AG20443 (cell line): ENCODE results near the gene UVSSA.

Experiments used
- DNase-seq: peaks from one replicate; pipeline ENCODE4 v3.0.0; 2012; ENCODE audit warnings: low spot score, mixed read lengths

The UVSSA gene, protein sequence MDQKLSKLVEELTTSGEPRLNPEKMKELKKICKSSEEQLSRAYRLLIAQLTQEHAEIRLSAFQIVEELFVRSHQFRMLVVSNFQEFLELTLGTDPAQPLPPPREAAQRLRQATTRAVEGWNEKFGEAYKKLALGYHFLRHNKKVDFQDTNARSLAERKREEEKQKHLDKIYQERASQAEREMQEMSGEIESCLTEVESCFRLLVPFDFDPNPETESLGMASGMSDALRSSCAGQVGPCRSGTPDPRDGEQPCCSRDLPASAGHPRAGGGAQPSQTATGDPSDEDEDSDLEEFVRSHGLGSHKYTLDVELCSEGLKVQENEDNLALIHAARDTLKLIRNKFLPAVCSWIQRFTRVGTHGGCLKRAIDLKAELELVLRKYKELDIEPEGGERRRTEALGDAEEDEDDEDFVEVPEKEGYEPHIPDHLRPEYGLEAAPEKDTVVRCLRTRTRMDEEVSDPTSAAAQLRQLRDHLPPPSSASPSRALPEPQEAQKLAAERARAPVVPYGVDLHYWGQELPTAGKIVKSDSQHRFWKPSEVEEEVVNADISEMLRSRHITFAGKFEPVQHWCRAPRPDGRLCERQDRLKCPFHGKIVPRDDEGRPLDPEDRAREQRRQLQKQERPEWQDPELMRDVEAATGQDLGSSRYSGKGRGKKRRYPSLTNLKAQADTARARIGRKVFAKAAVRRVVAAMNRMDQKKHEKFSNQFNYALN

DNA sequence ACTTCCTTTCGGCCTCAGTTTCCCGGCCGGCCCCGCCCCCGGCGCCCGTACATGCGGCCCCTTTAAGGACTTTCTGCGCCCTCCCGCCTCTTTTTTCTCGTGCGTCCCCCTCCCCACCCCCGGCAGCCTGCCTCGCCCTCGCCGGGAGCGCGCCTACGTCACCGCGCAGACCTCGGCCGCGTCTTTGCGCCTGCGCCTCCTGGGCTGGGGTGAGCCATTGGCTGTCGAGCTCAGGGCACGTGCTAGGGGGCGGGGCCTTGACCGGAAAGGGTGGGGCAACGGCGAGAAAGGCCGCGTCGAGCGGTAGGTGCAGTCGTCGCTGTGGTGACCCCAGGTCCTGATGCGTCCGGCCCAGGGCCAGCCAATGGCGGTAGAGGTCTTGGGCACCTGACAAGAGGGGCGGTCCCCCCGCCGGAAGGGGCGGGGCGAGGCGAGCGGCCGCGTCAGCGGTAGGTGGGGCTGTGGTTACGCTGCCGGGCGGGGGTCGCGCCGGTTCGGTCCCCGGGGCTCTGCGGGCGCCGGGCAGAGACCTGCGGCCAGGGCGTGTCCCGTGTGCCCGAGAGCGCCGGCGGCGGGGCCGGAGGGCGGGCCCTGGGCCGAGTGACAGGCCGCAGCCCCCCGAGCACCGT is at the start of gene UVSSA:
Gene UVSSA, plus strand, starts transcription at position 428 of the 629 bp plus-strand sequence. CDS start 884 bp downstream, outside the sequence.
- DNase-seq: peak; percentile 100

DNA sequence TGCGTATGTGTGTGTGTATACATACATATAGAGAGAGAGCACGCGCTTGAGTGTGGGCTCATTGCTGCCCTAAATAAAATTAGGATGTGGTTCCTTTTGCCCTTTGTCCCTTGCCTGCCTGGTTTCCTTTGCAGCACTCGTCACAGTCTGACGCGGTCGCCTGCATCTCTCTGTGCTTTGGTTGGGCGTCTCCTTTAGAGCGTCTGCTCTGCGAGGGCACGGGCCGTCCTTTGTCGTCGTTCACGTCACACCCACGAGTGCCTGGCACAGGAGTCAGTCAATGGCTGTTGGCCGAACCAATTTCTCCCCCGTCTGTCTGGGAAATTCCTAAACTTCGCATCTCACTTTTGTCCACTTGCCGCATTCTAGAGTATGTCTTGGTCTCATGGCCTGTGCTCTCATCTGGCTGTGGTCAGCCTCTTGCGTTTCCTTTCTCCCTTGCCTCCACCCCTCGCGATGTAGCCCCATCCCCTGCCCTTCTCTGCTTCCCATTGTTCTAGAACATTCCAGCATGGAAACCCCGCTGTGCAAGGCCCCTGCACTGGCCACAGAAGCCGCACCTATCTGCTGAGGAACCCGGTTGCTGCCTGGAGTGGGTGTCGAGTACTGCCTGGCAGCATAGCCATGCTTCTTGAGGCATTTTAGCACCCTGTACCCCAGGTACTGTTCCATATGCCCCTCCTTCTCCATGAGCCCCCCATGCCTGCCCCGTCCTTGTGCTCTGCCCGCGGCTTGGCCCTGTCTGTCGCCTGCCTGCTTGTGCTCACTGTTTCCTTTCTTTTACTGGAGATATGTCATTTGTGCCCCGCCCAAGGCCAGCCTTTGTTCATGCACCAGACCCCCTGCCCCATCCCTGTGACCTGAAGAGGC is 49.3 kb upstream of the UVSSA start:
- DNase-seq: no peak

DNA sequence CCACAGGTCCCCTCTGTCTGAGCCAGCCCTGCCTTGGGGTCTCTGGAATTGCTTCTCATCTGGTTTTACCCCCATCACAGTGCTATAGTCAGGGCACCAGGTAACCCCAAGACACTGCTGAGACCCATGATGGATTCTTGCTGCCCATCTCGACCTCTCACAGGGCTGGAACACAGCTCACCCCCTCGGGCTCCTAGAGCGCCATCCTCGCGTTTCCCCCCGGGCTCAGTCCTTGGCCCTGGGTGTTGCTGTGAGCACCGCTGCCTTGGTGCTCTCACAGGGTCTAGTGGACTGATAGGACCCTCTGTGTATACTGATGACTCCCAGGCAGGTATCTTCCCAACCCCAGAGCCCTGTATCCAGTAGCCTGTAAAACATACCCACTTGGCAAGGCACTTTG is 48.5 kb upstream of the UVSSA start:
- DNase-seq: no peak

DNA sequence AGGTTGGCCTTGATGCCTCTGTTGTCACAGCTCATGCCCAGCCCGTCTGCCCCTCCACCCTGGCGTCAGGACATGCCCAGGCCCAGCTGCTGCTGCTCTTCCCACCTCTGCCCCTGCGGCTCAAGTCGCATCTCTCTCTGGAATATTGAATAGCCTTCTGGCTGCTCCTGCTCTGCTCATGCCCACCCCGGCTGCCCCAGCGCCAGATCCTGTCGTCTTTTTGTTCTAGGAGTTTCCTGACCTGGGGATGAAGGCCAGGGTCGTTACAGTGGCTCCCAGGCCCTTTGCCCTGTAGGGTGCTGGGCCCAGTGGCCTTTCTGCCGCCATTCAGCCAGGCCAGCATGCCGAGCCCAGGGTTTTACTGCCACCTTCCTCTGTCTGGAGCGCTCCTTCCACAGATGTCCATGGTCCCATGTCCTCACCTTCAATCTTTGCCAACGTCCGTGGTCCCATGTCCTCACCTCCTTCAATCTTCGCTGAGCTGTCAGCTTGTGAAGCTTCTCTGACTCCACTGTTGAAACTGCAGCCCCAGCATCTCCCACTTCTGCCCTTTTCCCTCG is 47.6 kb upstream of the UVSSA start:
- DNase-seq: no peak

DNA sequence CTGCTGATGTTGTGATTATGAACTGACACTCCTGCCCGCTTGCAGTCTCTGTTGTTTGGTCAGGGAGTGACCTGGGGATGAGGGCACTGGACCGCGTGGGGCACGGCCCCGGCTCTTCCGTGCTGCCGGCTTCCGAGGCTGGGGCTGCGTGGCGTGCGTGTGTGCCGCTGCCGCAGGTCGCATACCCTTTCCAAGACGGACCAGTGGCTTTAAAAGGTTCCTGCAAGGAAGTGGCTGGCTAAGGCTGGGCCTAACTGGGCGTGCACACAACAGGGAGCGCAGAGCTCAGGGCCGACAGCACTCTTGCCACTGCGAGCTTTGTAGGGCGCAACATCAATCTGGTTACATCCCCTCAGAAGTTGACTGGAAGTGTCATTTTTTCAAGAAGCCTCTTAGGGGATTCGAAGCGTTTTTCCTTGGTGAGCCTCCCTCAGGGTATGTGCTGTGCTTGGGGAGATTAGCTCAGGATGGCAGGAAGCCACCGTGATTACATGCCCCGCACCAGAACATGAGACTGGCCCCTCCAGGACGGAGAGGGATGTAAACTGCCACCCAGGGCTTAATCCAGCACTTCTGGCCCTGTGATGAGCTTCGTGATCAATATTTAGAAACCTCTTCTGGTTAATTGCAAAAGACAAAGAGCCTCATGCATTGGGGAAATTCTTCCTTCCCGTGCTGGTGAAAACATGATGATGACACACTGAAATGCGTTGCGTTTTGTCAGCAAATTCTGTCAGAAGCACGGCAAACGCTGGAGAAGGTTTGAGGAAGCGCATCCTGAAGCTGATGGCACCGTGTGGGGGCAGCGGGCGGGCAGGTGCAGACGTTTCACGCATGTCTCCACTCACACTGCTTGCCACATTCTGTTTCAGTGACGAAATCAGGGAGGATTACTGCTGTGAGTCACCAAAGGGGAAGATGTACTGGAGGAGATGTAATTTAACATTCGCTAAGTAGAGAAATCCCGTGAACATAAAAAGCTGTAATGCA is 46.2 kb upstream of the UVSSA start:
- peak; percentile 52 for DNase-seq

DNA sequence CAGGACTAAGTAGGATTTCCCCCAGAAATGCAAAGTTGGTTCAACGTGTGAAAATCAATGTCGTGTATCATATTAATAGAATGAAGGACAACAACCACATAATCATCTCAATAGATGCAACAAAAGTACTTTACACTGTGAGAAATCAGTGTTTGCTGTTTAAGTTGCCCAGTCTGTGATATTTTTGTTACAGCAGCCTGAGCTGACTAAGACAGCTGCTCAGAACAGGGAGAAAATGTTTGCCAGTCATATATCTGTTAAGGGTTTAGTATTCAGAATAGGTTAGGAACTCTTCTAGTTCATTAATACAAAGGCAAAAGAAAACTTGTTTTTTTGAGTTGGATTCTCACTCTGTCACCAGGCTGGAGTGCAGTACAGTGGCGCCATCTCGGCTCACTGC is 44.8 kb upstream of the UVSSA start:
- no peak for DNase-seq

DNA sequence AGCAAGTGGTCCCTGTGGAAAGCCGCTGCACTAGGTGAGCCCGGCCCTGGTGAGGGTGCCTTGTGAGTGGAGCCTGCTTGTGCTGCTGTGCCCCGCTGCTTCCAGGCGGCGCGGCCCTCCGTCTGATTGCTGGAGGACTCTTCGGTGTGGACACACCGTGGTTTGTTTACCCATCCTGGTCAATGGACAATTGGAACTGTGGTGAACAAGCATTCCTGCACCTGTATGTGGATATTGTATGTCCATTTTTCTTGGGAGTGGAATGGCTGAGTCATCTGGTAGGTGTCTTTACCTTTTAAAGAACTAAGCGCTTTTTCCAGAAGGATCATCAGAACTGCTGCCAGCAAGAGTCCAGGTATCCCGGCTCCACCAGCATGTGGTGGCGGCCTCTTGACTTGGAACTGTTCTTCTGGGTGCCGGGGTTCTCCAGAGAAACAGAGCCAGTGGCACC is 41.7 kb upstream of the UVSSA start:
- DNase-seq: no peak

DNA sequence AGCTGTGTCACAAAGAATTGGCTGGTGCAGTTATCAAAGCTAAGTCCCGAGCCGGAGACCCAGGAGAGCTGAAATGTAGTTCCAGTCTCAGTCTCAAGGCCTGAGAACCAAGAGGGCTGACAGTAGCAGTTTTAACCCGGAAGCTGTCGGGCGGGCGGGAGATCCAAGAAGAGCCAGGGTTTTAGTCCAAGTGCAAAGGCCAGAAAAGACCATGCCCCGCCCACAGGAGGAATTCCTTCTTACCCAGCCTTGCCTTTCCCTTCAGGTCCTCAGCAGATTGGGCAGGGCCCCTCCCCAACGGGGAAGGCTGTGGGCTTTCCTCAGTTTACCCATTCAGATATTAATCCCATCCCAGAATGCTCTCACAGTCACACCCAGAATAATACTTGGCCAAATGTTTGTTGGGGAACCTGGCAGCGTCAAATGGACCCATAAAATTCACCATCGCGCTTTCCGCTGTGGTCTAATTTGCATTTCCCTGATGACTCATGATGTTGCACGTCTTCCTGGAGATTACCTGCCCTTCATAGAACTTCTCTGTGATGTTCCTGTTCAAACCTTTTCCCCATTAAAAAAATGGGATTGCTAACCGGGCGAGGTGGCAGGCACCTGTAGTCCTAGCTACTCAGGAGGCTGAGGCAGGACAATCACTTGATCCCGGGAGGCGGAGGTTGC is 41.1 kb upstream of the UVSSA start:
- no peak for DNase-seq

DNA sequence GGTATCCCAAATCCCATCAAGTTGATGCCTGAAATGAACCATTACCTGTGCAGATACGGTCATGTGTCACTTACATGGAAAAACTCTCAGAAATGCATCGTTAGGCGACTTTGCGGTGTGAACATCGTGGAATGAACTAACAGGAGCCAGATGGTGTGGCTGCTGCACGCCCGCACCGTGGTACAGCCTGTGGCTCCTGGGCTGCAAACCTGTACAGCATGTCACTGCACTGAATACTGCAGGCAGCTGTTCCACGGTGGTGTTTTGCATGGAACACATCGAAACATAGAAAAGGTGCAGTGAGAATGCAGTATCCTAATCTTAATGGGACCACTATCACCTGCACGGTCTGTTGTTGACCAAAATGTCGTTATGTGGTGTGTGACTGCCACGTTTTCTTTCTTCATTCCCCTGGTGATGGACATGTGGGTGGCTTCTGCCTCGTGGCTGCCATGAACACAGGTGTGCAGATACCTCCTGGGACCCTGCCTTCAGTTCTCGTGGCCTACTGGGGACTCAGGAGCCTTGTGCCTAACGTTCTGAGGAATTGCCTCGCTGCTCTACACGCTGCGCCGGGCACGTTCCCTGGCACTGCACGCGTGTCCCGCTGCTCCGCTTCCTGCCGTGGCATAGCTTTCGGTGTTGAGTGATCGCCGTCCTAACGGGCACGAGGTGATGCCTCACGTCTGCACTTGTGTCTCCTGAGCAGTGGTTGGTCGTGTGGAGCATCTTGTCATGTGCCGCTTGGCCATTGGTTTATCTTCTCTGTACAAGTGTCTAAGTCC is 38.9 kb upstream of the UVSSA start:
- no peak for DNase-seq

DNA sequence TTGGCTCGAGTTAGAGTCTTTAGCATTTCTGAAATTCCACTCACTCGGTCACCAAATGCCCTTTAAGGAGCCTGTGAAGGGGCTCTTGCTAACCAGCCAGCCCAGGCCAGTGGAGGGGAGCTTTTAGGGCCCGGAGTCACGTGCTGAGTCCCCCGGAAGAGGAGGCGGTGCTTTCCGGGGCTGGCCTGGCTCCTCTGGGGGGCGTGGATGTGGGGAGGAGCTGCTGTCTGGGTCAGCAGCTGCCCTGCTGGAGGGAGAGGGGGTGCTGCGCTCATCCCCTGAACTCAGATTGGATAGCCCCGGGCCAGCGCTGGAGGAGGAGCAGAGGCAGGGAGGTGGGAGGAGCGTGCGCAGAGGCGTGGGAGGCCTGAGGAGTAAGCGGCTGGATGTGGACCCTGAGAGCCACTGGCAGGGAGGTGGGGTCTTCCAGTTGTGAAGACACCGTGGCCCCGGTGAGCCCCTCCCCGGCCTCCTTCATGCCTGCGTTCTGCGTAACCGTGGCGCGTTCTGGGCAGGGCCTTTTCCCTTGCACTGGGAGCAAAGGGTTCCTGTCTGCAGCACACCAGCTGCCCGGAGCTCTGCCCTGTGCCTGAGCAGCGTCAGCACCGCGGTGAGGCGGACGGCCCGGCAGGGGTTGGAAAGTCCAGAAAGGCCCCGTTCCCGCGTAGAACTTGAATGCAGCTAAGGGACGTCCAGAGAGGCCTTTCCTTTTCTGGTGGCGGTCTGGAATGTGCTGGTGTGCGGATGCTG is 37.6 kb upstream of the UVSSA start:
- DNase-seq: peak; percentile 99

DNA sequence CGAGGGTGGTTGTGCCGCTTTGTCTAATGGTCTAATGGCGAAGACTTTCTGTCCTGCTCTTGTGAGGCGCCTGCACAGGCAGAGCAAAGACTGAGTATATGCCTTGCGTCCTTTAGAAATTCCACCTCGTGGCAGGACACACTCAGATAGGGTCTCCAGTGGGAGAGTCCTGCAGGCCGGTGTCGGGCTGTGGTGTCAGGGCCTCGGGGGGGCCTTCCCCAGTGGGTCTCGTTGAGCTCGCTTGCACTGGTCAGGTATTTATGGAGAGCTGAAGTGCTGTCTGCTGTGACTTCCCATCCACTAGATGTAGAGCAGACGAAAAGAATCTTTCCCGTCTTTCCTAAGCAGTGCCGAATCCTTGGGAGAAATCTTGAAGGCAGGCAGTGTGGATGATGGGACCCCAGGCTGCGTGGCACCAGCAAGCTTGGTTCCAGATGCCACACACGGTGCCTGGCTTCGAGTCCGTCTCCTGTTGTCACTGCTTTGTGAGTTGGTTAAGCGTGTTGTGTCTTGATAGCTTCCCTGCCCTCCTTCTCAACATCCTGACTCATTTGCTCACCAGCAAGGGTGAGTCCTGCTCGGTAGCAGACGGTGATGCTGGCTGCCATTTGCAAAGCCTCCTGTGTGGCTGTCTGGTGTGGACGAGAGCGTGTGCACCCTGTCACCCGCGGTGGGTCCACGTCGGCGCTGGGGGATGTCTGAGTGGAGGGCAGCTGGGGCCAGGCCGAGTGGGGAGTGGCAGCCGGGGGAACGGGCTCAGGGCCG is 36.8 kb upstream of the UVSSA start:
- DNase-seq: no peak

DNA sequence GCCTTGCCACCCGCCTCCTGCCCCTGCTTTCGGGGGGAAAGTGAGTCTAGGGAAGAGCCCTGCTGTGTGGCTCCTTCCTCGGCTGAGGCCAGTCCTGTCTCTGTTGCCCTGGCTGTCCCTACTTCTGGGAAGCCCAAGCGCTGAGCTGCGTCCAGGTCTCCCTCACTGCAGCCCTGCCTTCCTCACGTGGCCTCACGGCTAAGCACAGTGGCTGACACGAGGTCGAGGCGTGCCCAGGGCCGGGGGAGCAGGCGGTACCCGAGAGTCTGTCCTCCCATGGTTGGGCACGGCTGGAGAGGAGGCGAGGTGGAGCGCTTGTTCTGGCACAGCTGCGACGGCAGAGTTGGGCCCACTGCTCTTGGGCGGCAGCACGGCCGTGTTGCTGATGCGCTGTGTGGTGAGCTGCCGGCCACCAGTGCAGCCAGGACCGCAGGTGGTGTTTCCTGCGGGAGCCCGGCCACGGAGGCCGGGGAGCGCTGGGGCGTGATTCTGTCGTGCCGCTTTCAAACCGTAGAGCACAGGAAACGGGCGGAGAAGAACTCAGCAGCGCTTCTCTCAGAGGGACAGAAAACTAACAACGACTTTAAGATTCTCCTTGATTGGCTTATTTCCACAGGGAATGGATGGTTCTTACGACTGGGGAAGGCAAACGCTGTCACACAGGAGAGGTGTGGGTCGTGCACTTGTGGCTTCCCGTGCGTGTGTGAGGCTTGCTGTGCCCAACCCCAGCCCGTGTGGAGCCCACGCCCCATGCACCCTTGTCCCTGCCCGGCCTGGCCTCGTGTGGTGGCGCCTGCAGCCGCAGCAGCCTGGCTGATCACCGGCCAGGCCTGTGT is 36.0 kb upstream of the UVSSA start:
- no peak for DNase-seq

DNA sequence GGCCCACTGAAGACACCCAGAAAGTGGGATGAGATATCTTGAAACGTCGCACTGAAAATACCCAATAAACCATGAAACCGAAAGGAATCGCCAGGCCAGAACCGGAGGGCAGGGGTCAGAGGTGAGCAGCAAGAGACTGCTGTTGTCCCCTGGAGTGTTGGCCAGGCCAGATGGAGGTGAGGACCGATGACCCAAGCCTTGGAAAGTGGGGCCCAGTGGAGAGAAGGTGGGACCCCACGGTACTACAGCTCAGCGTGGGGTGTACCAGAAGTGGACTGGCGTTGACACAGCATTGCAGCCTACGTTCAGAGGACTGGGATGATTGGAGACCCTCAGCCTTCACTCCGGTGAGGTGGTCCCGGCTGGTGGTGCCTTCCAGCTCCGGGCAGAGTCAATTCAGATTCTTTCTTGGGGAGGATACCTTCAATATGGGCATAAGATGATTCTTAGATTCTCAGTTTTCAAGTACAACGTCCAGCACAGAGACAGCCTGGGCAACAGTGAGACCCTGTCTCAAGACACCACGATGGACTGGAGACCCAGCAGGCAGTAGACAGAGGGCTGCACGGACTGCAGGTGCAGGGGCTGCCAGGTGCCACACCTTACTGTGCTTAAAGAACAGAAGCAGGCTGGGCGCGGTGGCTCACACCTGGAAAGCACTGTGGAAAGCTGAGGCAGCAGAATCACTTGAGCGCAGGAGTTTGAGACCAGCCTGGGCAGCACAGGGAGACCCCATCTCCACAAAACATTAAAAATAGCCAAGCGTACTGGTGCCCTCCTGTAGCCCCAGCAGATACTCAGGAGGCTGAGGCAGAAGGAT is 34.0 kb upstream of the UVSSA start:
- DNase-seq: no peak

DNA sequence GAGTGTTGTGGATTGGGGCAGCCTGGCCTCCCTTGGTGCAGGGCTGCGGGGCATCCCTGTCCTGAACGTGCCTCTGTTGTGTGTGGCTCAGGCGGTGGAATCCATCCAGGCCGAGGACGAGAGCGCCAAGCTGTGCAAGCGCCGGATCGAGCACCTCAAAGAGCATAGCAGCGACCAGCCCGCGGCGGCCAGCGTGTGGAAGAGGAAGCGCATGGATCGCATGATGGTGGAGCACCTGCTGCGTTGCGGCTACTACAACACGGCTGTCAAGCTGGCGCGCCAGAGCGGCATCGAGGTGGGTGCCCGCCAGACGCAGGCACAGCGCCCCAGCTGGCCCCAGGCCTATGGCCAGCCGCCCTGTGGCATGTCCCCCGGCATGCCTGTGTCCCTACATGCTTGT is 31.7 kb upstream of the UVSSA start:
- DNase-seq: no peak

DNA sequence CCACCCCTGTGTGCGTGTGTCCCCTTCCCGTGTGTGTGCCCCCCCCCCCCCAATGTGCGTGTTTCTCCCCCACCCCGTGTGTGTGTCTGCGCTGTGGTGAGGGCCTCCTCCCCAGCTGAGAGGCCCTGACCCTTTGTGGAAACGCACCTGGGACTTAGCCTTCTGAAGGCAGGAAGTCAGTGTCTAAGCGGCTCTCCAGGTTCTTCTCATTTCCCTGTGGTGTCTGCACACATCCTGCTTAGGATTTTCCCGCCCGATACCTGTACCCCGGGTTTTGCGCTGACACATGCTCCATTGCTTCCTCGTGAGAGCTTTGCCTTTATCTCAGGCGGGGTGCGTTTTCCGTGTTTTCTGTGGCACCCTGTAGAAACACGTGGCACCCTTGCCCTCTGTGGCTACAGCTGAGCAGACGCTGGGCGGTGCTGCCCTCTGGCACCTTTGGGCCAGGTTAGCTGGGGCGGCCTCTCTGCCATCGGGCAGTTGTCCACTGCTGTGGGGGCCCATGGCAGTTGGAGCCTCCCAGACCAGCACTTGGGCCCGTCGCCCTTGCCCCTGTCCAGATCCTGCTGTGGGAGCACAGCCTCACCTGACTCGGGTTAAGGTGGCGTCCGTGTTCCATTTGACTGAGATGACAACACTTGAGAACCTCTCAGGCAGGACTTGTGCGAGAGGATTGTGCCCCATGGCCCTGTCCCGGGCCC is 31.0 kb upstream of the UVSSA start:
- DNase-seq: no peak
